ENCODE measurements around the gene MYOM1.
"Not testable (repeated sequence)": the region's sequence is repeated elsewhere in the genome, so short reads cannot be mapped to it uniquely, and the experiment has no call there.

Gene MYOM1

DNA sequence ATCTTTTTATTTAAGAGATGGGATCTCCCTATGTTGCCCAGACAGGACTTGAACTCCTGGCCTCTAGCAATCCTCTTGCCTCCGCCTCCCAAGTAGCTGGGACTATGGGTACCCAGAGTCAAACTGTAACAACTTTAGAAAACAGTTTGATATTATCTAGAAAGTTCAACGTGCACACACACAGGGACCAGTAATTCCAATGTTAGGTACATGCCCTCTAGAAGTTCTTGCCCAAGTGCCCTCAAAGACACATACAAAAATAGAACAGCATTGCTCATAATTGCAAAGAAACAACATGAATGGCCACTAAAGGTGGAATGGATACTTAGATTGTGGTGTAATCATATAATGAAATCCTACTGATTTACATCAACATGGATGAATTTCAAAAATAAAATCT, 194.2 kb downstream of the MYOM1 start:
- DNase-seq (ENCODE audit: low spot score): no peak

DNA sequence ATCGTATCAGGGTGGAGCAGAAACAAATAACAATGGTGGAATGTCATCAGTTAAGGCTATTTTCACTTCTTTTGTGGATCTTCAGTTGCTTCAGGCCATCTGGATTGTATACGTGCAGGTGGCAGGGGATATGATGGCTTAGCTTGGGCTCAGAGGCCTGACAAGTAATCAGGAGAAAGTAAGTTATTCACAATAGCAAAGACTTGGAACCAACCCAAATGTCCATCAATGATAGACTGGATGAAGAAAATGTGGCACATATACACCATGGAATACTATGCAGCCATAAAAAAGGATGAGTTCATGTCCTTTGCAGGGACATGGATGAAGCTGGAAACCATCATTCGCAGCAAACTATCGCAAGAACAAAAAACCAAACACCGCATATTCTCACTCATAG, 196.2 kb downstream of the MYOM1 start:
- DNase-seq (ENCODE audit: low spot score): not testable (repeated sequence)
